ENCODE data around the gene SLC37A3.
A peak's percentile ranks its signal among the peaks of the same experiment; 100 is the strongest.
"Not testable (repeated sequence)": the region's sequence is repeated elsewhere in the genome, so short reads cannot be mapped to it uniquely, and the experiment has no call there.

The SLC37A3 gene

DNA sequence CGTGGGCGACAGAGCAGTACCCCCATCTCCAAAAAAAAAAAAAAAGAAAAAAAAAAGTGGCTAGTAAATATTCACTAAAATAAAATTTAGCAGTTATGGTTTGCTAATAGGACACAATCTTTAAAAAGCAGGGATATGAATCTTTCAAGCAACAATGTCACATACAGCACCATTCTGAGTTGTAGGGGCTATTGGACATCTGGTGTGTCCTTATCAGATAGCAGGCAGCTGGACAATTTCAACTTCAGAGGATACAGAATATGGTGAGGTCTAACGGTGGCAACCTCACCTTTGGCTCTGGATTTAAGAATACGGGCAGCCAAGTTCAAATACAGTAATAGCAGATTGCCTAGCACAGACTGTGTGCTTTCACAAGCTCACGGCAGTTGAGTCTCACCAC, 51.1 kb downstream of the SLC37A3 start:
- no peak for DNase-seq (ENCODE audit: low read depth, low spot score)

- DNase-seq (ENCODE audit: low read depth, low spot score) = no peak
Observed at GRCh38 chr7:140345426-140345825, 52.9 kb downstream of the SLC37A3 start.

DNA sequence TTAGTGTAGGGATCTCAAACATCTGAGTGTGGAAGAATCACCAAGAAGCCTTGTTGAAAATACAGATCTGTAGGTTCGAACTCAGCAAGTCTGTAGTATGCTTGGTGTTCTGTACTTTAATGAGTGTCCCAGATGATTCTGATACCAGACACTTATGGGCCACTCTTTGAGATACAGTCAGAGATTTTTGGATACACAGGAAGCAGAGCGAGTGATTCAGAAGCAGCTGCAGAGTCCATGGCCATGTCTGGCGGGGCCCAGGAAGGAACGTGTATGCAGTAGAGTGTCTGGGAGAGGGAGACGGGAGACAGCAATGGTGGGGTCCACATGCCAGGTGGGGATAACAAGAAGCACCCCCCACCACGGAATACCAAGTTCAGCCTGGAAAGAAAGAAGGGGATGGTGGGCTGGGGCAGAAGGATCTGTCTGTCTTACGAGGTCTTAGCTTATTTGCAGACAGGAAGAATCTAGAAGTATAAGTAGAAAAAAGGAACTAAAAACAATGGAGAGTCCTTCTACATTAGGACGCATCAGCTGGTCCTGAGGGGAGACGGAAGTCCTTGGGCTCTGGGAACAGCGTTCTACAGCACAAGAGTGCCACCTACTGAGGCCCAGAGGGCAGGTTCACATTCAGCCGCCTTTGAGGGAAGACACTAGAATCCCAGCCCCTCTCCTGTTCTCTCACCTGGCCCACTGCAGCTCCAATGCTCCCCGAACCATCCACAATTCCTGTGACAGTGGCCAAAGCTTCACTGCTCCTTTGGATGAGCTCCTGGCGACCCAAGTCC, 55.4 kb downstream of the SLC37A3 start:
- DNase-seq (ENCODE audit: low read depth, low spot score) = no peak

GRCh38 chr7:140338959-140339358, 59.4 kb downstream of the SLC37A3 start:
- not testable (repeated sequence) for DNase-seq (ENCODE audit: low read depth, low spot score)

GRCh38 chr7:140334341-140335057, 63.8 kb downstream of the SLC37A3 start:
- DNase-seq (ENCODE audit: low read depth, low spot score) = no peak

- DNase-seq (ENCODE audit: low read depth, low spot score) = no peak
Observed at GRCh38 chr7:140333686-140334085, 64.6 kb downstream of the SLC37A3 start.

- no peak for DNase-seq (ENCODE audit: low read depth, low spot score)
Observed at GRCh38 chr7:140333223-140333622, 65.1 kb downstream of the SLC37A3 start.

GRCh38 chr7:140330595-140330994, 67.7 kb downstream of the SLC37A3 start:
- DNase-seq (ENCODE audit: low read depth, low spot score) = no peak

DNA sequence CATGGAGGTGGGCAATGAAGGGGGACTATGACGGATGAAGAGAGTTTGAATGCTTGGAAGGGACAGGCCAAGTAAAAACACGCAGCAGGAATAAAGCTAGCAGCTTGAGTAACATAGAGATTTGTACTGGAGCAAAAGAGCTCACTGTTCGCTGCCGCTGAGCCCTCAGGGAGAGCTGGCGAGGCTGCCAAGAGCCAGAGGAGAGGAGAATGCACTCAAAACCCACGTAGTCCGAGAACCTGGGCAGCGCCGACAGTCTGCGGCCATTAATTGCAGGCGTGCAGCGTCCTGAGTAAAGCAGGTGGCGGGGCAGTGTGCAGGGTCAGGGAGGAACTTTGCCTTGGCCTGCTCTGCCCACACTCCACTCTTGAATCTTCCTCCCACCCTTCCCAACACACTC, 68.2 kb downstream of the SLC37A3 start:
- no peak for DNase-seq (ENCODE audit: low read depth, low spot score)

DNA sequence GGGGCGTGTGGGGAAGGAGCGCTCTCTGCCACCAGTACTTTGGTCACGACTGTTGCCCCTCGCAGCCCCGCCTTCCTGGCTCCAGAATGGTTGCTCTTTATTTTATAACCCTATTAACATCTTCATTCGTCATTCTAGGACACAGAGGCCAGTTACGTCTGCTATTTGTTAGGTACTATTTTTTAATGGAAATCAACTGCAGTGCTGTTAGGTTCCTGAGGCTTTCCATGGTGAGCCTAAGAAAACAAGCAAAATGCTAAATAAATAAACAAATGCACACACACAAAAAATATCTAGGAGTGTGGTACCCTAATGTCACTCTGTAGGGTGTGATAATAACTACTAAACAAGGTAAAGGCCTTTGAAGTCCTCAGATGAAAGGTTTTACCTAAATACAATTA, 71.1 kb downstream of the SLC37A3 start:
- DNase-seq (ENCODE audit: low read depth, low spot score) = no peak

DNA sequence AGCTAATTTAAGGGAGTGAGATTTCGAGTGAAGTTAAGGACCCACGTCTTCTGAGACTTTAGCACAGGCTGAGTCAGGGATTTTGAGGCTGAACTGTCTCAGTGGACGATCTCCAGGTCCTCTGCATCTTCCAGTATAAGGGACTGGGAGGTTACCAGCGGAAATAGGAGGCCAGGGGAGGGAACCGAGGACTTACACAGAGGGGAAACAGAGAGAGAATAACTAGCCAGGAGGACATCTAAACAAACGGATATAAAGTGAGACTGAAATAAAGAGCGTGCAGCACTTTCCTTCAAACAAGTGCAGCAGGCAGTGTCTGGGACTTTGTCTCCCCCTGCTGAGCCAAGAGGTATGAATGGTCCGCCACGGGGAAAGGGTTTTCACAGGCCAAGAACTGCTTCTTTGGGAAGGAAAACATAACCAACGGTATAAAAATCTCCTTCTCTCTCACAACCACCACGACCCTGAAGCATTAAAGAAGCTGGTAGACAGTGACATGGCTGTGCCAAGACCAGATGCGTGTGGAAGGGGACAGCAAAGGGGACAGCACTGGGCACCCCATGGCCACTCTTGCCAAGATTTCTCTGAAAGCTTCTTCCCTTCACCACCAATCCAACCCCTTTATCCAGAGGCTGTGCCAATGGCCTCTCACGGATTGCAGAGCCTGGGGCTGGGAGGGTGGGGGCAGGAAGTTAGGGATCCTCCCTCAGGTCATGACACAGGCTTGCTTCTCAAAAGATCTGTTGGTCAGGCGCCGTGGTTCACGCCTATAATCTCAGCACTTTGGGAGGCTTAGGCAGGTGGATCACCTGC, 72.0 kb downstream of the SLC37A3 start:
- DNase-seq (ENCODE audit: low read depth, low spot score) = peak; percentile 21

GRCh38 chr7:140325600-140325999, 72.7 kb downstream of the SLC37A3 start:
- no peak for DNase-seq (ENCODE audit: low read depth, low spot score)

DNA sequence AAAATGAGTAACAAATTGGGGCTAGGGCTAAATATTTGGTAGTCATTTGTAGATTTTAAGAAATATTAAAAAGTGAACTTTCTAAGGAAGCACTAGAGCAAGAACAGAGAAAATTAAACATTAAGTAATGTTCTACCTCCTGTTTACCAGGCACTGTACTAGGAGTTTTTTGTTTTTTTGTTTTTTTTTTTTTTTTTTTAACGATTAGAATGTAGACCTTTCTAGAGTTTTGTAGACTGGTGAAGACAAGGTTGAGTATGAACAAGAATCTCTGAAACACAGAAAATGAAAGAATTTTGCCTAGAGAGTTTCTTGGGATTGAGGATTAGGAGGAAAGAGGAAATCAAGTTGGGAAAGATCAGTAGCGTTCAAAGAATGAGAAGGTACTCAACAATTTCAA, 73.6 kb downstream of the SLC37A3 start:
- no peak for DNase-seq (ENCODE audit: low read depth, low spot score)

DNA sequence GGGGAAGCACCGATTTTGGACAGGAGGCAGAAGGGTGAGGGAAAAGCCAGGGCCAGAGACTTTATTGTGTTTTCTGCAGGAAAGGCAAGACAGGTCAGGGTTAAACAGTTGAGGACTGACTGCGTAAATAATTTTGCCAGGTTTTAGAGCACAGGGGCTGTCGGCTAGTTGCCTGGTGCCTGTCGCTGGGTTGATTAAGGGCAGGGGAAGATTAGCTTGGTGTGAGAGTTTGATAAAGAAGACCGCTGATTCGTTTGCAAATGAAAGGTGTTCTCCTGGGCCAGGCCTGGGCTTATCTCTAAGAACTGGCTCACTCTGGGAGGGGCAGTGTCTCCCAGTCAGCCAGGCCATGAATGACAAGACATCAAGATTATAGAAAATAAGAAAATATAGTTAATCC, 75.6 kb downstream of the SLC37A3 start:
- no peak for DNase-seq (ENCODE audit: low read depth, low spot score)

DNA sequence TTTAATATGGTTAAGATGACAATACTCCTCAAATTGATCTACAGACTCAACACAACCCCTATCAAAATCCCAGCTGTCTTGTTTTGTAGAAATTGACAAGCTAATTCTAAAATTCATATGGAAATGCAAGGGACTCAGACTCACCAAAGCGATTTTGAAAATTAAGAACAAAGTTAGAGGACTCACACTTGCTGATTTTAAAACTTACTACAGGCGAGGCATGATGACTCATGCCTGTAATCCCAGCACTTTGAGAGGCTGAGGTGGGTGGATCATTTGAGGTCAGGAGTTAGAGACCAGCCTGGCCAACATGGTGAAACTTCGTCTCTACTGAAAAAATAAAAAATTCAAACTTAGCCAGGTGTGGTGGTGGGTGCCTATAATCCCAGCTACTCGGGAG, 78.3 kb downstream of the SLC37A3 start:
- not testable (repeated sequence) for DNase-seq (ENCODE audit: low read depth, low spot score)

- DNase-seq (ENCODE audit: low read depth, low spot score) = no peak
Observed at GRCh38 chr7:140317999-140318398, 80.3 kb downstream of the SLC37A3 start.

DNA sequence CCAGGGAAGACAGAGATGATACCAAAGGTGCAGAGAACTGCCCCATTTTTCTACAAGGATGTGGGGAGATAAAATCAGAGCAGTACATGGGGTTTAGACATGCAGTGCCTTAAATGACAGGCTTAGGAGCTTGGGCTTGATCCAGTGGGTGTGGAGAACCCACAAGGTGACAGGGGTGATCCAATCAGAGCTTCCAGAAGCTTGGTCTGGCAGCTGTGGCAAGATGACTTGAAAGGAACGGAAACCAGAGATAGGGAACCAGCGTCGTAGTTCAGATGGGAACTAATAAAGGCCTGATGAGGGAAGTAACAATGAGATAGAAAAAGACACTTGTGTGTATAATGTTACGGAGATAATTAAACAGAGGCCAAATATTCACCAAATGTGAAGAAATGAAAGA, 80.7 kb downstream of the SLC37A3 start:
- no peak for DNase-seq (ENCODE audit: low read depth, low spot score)

DNA sequence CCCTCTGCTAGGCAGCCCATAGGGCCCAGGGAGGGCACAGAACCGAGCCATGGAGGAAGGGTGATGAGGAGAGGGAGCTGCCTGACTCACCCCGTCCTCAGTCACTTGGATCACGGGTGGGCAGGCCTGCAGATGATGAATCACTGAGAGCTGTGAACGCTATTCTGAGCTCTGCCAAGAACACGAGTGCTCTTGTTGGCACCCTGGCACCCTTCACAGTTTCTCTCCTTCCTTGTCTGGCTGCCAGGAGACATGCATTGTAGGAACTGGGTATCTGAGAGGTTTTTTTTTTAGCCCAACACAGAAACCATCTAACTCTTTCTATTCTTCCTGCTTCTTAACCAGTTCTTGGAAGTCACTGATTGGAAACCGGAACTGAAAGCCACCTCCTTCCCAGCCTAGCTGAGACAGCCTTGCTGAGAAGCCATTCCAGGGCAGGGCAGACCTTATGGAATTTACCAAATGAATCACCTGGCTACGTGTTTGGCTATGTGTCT, 82.1 kb downstream of the SLC37A3 start:
- no peak for DNase-seq (ENCODE audit: low read depth, low spot score)

- DNase-seq (ENCODE audit: low read depth, low spot score) = no peak
Observed at GRCh38 chr7:140315498-140316164, 82.7 kb downstream of the SLC37A3 start.

DNA sequence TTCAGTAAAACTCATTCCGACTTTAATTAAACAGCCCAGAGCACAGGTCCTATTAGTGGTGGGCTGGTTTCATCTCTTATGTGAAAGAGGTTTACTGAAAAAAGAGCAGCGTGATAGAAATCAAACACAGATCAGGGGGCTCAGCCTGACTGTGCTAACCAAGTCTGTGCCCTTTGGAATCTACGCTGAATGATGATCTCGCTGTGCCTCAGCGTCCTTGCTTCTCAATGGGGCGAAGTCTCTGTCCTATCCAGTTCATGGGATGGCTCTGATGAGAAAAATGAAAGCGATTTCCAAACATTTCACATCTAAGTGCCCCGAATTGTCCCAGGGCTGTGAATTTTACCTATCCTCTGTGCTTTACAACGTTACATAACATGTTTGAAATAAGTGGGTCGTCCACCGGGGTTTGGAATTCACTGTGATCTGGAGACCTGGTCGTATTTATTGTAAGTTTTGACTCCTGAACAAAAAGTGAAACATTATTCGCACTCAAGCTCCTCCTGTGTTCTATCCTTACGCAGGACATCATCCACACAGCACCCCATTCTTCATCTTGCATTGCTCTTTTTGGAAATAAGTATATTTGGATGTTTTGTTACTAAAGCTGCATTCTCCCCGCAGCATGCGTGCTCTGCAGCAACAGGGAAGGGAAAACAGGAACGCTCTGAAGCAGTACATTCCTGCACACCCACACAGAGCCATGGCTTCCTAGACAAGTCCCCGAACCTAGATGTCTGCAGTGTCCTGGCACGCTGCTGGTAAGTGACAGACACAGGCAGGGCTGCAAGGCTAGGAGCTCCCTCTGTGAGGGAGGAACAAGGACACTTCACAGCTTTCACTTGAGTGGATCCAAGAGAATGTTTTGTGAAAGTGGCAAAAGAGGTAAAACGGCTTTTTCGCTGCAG, 83.5 kb downstream of the SLC37A3 start:
- DNase-seq (ENCODE audit: low read depth, low spot score) = no peak

Data from brain pericyte (primary cell).